CD4-positive, alpha-beta T cell treated with Interleukin-17A for 4 hours (primary cell): Measurements from ENCODE around the gene KCNJ18.
"Not testable (repeated sequence)": the region's sequence is repeated elsewhere in the genome, so short reads cannot be mapped to it uniquely, and the experiment has no call there.

Experiments
- DNase-seq: peaks from one replicate; pipeline ENCODE4 v3.0.0-alpha.2; 2020; ENCODE audit warnings: mixed read lengths

KCNJ18 gene

DNA sequence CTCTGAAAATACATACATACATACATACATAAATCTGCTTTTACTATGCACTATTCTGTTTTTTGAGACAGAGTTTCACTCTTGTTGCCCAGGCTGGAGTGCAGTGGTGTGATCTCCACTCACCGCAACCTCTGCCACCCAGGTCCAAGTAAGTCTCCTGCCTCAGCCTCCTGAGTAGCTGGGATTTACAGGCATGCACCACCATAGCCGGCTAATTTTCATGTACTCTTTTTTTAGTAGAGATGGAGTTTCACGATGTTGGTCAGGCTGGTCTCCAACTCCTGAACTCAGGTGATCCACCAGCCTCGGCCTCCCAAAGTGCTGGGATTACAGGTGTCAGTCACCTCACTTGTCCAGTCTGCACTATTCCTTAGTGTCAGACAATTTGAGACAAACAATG is 20.5 kb upstream of the KCNJ18 start:
- not testable (repeated sequence) for DNase-seq

DNA sequence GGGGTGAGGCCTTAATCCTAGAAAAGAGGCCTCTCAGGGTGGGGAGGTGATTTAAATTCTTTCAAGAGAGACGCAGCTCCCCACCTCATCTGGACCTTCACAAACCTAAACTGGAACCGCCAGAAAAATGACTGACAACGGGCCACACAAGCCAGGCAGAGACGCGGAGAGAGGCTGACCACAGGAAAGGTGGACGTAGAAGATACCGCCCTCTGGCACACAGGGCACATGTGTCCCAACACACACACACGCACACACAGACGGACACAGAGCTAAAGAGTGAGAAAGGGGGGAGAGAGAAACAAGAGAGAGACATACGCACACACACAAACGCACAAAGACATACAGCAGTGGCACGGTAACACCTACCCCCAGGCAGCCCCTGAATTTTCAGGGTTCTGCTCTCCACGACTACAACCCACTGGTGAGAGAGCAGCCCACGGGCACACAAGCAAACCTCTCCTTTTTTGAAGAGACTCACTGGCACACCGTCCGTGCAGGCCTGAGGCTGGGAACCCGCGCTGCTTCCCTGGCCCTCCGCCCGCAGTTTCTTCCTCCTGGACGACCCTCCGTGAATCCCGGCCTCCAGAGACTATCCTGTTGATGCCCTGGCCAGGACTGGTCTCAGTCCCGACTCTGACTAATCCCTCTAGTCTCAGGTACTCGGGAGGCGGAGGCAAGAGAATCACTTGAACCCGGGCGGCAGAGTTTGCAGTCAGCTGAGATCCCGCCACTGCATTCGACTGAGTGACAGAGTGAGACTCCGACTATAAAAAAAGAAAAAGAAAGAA is 18.7 kb upstream of the KCNJ18 start:
- DNase-seq: not testable (repeated sequence)

DNA sequence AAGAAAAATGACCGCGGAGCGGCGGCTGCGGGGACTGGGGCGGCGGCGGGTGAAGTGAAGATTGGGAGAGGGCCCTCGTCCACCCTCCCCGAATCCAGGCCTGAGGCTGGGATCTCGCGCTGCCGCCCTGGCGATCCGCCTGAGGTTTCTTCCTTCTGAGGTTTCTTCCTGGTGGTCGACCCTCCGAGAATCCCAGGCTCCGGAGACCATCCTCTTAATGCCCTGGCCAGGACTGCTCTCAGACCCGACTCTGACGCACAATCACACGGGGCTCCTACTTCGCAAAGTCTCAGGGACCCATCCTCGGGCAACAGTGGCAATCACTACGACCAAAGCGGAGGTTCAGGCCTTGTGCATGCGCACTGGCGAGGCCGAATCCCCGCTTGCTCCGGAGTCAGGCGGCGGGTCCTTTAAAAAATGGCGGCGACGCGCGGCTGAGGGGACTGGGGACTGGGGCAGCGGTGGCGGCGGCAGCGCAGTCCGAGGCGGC is 18.0 kb upstream of the KCNJ18 start:
- DNase-seq: no peak

DNA sequence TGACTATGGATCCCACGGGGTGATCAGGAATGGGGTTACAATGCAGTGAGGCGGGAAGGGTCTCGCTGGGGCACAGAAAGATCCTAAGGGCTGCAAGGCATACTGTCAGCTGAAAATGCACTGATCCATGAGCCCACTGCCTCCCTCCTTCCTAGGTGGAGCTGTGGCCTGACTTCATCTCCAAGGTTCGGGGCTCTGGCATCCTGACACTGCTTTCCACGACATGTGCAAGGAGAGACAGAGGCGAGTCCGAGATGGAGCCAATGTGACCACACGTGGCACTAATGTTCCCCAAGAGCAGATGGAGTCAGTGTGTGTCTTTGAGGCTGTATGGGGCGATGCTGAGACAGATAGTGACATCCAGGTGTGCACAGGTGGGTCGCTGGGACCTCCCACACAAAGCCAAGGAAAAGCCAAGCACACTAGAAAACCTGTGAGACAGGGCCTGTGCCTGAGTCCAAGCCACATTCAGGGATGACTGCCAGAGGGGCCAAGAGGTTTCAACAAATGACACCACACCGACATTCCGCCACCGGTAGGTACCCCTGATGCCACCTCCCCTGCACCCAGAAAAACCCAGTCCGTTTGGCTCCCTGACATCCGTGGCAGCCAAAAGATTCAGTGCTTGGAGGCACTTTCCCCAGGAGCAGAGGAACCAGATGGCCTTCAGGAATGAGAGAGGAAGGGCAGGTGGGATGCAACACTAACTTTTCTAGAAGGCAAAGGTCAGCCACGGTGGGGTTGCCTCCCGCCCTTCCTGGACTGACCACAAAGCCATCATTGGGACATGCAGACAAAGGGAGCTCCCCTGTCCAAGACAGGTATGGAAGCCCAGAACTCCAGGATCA is 17.2 kb upstream of the KCNJ18 start:
- not testable (repeated sequence) for DNase-seq

DNA sequence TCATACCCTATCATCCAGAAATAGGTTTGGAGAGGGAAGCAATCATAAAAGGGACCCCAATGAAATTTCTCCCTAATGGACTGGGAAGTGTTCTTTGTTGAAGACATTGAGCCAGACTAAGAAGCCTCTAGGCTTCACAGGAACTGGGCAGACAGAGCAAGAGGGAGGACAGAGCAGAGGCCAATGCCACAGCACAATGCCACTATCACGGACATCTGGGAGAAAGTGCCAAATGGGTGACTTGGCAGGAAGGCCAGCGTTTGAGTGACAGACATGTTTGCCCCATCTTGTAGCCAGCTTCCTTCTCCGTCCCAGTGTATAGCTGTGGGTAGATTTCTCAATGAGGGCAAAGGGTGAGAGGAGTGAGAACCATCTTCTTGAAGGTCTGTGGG is 16.6 kb upstream of the KCNJ18 start:
- DNase-seq: not testable (repeated sequence)

DNA sequence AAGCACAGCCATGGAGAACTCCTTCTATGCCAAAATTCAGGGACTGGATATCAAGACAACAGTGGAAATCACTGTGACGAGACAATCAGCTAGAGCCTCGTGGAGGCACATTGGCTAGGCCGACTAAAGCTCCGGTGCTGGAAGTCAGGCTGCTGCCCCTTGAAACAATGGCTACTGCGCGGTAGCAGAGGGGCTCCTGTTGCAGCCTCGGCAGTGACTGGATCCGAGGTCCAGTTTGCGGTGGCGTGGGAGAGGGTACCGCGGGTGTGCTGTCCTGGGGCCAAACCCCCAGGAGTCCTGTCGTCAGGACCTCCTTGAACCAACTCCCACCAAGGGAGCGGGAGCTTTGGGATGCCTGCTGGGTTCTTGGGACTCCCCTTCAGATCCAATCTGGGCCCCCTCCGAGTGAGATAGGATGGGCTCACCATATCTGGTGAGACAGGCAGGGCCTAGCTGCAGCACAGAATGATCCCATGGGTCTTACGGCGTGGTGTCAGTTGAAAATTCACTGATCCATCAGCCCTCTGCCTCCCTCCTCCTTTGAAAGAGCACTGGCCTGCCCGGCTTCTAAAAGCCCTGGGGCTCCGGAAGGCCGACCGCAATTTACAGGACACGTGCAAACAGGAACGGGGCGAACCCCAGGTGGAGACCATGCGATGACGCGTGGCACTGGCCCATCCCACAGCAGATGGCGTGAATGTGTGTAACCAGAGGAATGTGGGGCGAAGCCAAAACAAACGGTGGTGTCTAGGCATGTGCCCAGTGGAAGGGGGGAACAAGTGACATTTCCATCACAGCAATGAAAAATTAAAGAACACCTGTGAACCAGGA is 15.8 kb upstream of the KCNJ18 start:
- DNase-seq: no peak

DNA sequence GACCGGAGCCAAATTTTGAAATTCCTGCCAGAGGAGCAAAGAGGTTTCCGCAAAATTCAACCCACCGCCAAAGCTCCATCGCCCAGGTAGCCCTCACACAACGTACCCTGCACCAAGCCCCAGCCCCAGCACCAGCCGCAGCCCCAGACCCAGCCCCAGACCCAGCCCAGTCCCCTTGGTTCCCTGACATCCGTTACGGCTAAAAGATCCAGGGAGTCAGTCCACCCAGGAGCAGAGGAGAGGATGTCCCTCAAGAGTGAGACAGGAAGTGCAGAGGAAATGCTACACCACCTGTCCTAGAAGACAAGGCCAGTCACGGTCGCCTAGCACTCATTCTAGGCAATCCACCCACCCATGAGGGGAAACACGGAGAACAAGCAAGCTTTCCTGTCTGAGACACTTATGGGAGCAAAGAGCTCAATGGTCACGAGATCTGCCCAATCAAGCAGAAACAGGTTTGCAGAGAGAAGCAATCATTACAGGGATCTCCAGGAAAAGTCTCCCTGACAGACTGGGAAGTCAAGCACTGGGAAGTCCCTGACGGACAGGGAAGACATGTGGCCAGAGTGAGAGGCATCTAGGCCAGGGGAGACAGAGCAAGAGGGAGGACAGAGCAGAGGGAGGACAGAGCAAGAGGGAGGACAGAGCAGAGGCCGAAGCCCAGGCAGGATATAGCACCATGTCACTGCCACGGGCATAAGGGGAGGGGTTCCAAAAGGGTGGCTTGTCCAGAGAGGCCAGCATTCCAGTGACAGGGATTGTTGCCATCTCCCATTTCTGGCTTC is 15.0 kb upstream of the KCNJ18 start:
- no peak for DNase-seq

DNA sequence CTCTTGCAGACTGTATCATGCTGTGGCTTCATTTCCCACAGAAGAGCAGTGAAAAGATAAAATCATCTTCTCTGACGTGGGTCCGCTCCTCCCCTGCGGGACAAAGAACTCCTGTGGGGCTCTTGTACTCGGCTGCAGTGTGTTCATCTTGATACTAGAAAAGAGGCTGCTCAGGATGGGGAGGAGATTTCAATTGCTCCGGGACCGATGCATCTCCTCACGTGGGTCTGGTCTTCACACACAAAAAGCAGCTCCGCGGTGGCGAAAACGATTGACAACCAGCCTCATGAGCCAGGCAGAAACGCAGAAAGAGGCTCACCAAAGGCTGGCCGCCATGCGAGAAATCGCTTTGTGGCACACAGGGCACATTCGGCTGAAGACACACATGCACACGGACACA is 14.4 kb upstream of the KCNJ18 start:
- DNase-seq: no peak

DNA sequence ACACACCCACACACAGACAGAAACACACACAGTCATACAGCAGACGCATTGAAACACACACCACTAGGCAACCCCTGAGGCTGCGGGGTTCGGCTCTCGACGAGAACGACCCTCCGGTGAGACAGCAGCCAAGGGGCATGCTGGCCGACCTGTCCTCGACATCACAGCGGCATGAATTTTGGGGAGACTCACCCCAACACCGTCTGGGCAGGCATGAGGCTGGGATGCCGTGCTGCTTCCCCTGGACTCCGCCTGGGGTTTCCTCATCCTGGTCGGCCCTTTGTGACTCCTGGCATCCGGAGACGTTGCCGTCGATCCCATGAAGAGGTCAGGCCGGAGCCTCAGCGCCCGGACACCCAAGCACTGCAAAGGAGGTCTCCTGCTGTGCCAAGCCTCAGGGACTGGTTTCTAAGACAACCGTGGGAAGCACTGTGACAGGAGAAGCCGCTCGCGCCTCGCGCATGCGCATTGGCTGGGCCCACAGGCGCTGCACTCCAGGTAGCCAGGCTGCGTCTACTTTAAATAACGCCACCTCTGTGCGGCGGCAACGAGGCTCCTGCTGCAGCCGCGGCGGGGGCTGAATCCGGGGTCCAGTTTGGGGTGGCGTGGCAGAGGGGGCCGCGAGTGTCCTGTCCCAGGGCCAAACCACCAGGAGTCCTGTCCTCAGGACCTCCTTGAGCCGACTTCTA is 13.8 kb upstream of the KCNJ18 start:
- DNase-seq: no peak

DNA sequence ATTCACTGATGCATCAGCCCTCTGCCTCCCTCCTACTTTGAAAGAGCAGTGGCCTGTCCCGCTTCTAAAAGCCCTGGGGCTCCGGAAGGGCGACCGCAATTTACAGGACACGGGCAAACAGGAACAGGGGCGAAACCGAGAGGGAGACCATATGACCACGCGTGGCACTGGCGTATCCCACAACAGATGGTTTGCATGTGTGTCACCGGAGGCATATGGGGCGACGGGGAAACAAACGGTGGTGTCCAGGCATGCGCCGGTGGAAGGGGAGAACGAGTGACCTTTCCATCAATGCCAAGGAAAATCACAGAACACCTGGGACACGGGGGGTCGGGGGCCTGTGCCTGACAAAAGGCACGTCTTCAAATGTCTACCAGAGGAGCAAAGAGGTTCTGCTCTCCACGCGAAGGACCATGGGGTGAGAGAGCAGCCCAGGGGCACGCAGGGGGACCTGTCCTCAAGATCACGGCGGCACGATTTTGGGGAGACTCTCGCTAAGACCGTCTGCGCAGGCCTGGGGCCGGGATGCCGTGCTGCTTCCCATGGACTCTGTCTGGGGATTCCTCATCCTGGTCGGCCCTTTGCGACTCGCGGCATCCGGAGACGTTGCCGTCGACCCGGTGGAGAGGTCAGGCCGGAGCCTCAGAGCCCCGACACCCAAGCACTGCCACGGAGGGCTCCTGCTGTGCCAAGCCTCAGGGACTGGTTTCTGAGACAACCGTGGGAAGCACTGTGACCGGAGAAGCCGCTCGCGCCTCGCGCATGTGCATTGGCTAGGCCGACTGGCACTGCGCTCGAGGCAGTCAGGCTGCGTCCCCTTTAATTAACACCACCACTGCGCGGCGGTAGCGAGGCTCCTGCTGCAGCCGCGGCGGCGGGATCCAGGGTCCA is 12.8 kb upstream of the KCNJ18 start:
- DNase-seq: no peak

DNA sequence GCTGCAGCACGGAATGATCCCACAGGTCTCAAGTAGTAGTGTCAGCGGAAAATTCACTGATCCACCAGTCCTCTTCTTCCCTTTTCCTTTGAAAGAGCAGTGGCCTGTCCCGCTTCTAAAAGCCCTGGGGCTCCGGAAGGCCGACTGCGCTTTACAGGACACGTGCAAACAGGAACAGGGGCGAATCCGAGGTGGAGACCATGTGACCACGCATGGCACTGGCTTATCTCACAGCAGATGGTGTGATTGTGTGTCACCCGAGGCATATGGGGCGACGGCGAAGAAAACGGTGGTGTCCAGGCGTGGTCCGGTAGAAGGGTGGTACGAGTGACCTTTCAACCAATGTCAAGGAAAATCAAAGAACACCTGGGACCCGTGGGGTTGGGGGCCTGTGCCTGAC is 12.0 kb upstream of the KCNJ18 start:
- DNase-seq: no peak

DNA sequence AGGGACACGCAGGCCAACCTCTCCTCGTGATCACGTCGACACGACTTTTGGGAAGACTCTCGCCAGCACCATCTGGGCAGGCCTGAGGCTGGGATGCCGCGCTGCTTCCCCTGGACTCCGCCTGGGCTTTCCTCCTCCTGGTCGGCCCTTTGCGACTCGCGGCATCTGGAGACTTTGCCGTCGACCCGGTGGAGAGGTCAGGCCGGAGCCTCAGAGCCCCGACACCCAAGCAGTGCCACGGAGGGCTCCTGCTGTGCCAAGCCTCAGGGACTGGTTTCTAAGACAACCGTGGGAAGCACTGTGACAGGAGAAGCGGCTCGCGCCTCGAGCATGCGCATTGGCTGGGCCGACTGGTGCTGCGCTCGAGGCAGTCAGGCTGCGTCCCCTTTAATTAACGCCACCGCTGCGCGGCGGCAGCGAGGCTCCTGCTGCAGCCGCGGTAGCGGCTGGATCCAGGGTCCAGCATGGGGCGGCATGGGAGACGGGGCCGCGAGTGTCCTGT is 11.4 kb upstream of the KCNJ18 start:
- DNase-seq: not testable (repeated sequence)

DNA sequence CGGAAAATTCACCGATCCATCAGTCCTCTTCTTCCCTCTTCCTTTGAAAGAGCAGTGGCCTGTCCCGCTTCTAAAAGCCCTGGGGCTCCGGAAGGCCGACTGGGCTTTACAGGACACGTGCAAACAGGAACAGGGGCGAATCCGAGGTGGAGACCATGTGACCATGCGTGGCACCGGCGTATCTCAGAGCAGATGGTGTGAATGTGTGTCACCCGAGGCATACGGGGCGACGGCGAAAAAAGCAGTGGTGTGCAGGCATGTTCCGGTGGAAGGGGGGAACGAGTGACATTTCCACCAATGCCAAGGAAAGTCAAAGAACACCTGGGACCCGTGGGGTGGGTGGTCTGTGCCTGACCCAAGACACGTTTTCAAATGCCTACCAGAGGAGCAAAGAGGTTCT is 10.7 kb upstream of the KCNJ18 start:
- DNase-seq: not testable (repeated sequence)

DNA sequence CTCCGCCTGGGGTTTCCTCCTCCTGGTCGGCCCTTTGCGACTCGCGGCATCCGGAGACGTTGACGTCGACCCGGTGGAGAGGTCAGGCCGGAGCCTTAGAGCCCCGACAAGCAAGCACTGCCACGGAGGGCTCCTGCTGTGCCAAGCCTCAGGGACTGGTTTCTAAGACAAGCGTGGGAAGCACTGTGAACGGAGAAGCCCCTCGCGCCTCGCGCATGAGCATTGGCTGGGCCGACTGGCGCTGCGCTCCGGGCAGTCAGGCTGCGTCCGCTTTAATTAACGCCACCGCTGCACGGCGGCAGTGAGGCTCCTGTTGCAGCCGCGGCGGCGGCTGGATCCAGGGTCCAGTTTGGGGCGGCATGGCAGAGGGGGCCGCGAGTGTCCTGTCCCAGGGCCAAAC is 10.2 kb upstream of the KCNJ18 start:
- not testable (repeated sequence) for DNase-seq

DNA sequence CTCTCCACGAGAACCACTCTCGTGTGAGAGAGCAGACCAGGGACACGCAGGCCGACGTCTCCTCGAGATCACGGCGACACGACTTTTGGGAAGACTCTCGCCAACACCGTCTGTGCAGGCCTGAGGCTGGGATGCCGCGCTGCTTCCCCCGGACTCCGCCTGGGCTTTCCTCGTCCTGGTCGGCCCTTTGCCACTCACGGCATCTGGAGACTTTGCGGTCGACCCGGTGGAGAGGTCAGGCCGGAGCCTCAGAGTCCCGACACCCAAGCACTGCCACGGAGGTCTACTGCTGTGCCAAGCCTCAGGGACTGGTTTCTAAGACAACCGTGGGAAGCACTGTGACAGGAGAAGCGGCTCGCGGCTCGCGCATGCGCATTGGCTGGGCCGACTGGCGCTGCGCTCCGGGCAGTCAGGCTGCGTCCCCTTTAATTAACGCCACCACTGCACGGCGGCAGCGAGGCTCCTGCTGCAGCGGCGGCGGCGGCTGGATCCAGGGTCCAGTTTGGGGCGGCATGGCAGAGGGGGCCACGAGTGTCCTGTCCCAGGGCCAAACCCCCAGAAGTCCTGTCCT is 9.1 kb upstream of the KCNJ18 start:
- DNase-seq: not testable (repeated sequence)

DNA sequence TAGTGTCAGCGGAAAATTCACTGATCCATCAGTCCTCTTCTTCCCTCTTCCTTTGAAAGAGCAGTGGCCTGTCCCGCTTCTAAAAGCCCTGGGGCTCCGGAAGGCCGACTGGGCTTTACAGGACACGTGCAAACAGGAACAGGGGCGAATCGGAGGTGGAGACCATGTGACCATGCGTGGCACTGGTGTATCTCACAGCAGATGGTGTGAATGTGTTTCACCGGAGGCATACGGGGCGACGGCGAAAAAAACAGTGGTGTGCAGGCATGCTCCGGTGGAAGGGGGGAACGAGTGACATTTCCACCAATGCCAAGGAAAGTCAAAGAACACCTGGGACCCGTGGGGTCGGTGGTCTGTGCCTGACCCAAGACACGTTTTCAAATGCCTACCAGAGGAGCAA is 8.4 kb upstream of the KCNJ18 start:
- not testable (repeated sequence) for DNase-seq

DNA sequence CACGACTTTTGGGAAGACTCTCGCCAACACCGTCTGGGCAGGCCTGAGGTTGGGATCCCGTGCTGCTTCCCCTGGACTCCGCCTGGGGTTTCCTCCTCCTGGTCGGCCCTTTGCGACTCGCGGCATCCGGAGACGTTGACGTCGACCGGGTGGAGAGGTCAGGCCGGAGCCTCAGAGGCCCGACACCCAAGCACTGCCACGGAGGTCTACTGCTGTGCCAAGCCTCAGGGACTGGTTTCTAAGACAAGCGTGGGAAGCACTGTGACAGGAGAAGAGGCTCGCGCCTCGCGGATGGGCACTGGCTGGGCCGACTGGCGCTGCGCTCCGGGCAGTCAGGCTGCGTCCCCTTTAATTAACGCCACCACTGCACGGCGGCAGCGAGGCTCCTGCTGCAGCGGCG is 7.9 kb upstream of the KCNJ18 start:
- DNase-seq: not testable (repeated sequence)

DNA sequence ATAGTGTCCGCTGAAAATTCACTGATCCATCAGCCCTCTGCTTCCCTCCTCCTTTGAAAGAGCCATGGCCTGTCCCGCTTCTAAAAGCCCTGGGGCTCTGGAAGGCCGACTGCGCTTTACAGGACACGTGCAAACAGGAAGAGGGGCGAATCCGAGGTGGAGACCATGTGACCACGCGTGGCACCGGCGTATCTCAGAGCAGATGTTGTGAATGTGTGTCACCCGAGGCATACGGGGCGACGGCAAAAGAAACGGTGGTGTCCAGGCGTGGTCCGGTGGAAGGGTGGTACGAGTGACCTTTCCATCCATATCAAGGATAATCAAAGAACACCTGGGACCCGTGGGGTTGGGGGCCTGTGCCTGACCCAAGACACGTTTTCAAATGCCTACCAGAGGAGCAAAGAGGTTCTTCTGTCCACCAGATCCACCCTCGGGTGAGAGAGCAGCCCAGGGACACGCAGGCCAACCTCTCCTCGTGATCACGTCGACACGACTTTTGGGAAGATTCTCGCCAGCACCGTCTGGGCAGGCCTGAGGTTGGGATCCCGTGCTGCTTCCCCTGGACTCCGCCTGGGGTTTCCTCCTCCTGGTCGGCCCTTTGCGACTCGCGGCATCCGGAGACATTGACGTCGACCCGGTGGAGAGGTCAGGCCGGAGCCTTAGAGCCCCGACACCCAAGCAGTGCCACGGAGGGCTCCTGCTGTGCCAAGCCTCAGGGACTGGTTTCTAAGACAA is 7.1 kb upstream of the KCNJ18 start:
- DNase-seq: not testable (repeated sequence)
